ENCODE data around the gene ARHGAP24.
"Not testable (repeated sequence)": the region's sequence is repeated elsewhere in the genome, so short reads cannot be mapped to it uniquely, and the experiment has no call there.

ARHGAP24 gene

DNA sequence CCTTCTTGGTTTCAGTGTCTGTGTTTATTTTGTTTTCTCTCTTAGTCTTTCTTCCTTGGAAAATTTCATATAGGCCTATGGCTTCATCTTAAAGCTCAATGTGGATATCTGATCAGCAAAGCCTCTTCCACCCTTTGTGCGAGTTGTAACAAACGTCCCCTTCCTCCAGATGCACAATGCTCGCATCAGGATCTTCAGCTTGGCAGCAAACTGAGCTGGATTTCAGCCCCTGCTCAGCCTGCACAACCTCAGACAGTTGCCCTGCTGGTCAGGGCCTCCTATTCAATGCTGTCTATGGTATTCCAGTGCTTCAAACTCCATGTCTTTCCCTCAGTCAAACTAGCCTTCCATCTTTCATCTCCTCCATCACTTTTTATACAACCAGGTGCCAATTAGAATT, 309.4 kb downstream of the ARHGAP24 start:
- no peak for DNase-seq

DNA sequence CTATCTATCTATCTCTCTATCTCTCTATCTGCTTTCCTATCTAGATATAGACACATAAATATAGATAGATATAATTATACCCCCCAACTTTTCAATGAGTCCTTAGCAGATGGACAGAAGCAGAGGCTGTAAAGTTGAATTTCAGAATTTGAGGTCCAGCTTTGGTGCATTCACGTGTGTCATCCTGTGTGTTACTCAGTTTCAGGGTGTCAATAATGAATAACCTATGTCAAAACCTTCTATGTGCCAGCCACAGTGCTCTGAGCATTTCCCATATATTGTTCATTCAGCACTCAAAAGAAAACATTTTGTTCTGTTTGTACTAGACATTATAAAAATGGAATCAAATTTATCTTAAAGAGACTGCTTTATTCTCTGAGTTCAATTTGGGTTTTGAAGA, 310.0 kb downstream of the ARHGAP24 start:
- DNase-seq = no peak

DNA sequence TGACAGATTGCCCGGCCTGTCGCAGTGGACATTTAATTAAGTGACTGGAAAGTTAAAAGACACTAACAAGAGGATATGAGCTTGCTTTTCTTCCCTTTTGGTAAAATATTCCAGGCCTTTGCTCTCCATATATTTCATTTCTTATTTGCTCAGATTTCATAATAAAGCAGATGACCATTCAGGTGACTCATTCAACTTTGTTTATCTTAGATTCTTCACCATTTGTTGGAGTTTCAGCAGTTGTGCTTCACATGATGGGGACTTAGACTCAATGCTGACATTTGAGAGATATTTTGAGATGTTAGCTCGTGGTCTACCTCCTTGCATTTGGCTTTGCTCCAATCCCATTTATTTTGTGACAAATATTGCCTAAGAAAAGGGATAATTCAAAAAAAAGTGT, 312.2 kb downstream of the ARHGAP24 start:
- DNase-seq = peak; percentile 45

DNA sequence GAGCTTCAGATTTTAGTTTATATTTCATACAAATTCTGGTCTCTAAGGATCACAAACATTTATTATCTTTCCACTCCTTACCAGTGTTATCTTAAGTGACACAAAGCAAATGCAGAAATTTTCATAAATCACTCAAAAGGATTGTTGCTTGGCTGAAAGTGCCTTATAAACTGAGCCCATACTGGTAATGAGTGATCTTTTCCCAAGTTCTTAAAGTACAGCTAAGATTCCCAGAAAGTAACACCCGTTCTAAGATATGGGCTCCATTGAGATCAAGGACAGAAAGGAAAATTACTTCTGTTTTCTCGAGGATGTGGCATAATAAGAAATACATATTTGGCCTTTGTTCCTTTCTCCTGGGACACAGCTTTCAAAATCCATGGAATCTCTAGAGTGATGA, 313.7 kb downstream of the ARHGAP24 start:
- no peak for DNase-seq

DNA sequence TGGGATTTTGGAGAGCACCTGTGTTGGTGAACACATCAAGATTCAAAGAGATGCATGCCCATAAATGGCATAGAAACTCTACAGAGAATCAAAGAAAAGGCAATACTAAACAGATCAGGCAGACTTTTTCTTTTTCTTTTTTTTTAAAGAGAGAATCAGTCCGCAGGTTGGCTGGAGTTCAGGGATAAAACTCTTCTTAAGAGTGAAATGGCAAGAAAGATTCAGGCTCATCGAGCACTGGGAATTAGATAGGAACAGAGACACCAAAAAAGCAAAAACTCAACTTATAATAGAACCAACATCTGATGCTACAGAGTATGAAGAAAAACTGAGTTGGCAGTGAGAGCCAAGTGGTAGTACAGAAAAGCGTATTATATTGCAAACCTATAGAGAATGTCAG, 314.3 kb downstream of the ARHGAP24 start:
- no peak for DNase-seq

DNA sequence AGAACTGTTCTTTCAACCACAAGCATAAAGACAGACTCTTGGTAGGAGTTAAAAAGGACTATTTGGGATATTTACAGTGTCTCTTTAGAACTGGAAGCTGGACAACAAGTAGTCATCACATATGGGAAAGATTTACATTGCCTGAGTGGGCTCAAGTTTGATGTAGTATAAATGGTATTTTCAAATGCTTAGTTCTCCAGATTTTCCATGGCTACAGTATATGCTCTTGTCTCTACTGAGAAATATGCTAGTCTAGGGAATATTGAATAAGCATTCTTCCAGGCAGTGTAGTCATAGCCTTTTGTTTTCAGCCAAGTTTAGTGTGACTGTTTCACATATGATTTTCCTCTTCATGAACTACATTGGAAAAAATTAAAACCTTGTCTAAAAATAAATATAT, 315.6 kb downstream of the ARHGAP24 start:
- DNase-seq = no peak

DNA sequence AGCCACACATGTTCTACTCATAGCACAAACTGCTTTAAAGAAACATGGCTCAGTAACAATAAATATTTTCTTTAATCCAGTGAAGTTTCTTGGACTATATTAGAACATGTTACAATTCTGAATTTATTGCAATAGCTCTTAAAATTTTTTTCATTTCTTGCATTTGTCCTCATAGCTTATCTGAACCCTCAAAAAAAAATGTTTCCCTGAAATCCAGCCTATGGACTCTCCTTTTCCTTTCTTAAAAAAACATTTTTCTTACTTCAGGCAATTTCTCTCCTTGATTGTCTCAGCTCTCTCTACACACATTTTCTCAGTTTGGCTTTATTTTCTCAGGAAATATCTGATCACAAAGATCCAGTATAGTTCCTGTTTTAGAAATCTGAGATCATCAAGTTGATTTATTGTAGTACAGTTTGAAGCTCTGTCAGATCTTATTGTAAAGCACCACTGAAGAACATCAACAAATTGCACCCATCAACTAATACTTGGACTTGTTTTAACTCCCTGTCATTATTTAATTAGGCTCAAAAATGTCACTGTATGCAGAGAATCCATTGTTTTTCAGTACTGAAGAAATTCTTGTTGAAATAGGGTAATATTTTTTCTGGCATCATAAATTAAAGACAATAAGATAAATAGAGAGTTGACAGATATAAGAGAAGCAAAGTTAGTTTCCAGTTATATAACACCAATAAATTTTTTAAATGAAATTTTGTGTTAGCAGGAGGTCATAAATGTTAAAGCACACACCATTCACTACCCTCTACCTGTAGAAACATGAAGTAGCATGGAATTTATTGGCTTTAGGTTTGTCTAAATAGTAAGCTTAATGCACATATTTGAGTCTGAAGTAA, 317.7 kb downstream of the ARHGAP24 start:
- no peak for DNase-seq

DNA sequence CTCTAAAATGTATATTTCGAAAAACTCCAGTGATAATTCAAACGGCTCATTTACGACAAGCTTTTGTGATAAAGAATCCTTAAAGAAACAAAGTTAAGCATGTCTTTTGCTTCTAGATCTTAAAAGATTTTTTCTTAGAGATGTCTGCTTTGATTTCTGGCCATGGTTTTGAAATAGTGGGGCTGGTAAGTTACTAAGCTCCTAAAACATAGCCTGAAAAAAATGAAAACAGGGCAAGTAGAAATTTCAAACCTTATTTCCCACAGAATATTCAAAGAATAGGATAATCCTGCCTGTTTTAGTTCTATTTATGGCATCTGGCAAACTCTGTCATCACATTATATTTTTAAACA, 318.3 kb downstream of the ARHGAP24 start:
- DNase-seq = no peak

DNA sequence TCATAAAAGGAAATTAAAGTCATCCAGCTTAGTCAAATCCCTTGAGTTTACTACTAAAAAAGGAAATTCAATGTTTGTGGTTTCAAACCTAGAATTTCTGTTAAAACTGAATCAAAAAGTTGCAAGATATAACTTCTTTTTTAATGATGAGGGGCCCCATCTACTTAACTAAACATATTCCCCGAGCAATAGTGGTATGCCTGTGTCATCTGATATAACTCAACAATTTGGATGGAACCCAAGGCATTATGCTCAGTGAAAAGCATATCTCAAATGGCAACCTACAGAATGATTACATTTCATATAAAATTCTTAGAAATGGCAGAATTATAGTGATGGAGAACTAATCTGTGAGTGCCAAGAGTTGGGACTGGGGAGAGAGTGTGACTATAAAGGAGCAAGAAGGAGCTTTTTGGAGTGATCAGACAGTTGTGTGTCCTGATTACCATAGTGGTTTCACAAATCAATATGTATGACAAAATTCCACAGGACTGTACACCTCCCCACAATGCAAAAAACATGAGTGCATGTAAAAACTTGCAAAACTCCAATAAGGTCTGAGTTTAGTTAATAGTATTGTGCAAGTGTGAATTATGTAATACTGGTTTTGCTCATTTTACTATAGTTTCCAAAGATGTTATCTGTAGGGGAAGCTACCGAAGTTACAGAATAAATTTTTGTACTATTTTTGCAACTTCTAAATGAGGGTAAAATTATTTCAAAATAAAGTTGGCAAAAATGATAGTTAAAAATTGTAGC, 323.2 kb downstream of the ARHGAP24 start:
- DNase-seq = peak; percentile 65

DNA sequence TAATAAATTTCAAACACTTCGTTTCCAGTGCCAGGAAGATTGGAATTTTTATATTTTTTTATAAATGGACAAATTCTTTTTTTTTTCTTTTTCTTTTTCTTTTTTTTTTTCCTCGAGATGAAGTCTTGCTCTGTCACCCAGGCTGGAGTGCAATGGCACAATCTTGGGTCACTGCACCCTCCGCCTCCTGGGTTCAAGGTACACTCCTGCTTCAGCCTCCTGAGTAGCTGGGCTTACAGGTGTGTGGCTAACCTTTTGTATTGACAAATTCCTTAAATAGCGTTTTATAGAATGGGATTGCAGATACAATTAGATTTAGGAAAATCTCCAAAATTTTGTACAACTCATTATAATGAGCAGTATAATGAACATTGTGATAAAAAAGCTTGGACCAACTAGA, 328.9 kb downstream of the ARHGAP24 start:
- DNase-seq = no peak

DNA sequence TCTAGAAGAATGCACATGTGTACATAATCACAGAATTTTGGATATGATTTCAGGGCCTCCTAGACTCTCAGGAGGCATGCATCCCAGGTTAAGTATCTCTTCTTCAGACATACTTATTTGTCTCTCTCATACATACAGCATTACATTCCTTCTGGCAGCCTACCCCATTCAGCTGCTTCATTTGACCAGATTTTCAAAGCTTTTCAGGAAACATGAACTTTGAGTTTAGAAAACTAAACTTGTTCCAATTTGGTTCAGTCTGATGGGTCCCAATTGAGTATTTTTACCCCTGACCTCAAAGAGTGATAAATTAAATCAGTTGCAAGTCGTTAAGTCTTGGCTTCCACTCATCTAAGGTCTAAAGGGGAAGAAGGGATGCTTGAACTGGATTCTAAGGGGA, 330.9 kb downstream of the ARHGAP24 start:
- no peak for DNase-seq

DNA sequence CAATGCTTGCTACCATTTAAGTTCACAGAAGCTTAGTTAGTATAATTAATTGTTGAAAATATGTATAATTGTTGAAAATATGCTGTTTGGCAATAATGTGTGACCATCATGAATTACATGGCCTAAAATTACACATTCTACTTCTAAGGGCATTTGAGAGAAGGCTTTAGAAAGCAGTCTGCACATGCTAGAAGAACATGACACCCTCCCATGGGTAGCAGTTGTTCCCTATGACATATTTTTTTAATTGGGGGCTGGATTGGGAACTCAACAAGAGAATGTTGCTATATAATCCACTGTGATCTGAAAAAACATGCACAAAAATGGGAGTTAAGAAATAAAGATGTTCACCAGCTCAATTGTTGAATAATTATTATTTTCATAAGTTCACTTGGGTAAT, 331.4 kb downstream of the ARHGAP24 start:
- no peak for DNase-seq

DNA sequence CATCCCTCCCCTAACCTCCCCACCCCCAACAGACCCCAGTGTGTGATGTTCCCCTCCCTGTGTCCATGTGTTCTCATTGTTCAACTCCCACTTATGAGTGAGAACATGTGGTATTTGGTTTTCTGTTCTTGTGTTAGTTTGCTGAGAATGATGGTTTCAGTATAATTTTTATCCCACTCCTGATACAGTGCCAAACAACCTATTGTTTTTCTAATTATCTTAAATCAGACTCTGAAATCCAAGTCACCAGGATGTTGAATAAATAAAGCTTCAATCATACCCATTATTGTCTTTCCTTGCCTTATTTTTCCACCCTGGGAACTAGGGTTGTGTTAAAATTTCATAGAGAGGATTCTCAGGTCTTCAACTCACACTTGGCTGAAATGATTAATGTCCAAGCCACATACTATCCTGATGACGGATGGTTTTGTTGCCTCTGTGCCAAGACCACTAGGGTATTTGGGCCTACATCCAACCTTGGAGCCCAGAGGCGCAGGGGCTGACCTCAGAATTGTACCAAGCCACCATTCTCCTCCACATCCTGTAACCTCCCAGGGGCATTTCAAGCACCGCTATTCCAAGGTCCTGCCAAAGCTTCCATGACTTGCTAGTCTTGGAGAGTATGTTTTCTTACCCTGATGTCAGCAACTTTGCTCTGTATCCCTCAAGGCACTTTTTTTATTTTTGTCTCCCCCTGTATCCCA, 332.4 kb downstream of the ARHGAP24 start:
- DNase-seq = no peak

DNA sequence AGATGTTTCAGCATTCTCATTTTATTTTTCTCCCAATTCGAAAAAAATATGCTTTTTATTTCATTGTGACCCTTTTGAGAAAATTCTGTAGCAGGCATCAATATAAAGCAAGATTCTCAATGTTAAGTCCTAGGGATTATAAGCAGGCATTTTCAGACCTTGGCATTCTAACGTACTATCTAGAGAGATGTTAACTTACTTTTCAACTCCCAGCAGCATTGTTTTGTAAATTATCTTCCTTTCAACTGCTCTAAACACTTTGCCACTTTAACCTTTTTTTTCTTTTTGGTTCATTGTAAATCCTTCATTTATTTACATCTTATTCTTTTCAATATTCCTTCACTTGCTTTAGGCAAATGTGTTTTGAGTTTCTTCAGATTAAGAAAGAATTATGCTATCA, 333.2 kb downstream of the ARHGAP24 start:
- no peak for DNase-seq

DNA sequence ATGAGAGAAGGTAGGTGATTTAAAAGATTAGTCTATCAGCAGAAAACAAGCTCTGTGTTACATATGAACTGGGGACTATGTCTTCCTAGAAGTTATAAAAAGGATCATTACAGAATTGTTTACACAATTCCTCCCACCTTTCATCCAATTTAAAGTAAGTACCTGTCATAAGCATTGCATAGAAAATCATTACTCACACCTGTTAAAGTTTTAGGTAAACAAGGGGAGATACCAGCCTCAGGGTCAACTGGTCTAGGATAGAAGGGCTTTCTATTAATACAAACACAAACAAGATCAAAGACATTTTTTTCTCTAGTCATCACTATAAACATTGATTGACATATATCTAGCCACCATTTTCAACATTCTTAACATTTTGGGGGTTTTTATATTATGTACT, 333.9 kb downstream of the ARHGAP24 start:
- no peak for DNase-seq

DNA sequence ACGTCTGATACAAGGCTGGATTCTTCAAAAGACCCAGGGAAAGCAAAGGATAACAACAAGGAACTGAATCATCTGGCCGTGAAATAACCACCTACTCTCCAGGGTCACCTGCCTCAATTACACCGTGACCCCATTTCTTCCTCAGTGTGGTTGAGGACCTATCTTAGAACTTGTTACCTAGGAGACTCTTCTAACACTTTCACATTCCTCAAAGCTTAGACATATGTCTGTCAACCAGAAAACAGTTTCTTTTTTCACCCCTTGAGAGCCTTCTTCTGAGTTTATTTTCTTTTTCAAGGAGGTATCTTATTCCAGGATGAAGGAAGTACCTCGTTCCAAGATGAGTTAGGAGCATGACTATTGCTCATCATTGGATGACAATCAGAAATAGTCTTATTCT, 337.8 kb downstream of the ARHGAP24 start:
- DNase-seq = no peak

DNA sequence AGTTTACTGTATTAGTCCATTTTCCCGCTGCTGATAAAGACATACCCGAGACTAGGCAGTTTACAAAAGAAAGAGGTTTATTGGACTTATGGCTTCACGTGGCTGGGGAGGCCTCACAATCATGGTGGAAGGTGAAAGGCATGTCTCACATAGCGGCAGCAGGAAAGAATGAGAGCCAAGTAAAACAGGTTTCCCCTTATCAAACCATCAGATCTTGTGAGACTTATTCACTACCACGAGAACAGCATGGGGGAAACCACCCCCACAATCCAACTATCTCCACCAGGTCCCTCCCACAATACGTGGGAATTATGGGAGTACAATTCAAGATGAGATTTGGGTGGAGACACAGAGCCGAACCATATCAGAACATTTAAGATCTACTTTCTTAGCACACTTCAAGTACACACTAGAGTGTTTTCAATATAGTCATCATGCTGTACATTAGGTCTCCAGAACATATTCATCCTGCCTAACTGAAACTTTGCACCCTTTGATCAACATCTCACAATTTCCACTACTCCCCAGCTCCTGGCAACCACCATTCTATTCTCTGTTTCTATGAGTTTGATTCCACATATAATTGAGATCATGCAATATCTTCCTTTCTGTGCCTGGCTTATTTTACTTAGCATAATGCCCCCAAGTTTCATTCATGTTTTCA, 341.0 kb downstream of the ARHGAP24 start:
- no peak for DNase-seq

DNA sequence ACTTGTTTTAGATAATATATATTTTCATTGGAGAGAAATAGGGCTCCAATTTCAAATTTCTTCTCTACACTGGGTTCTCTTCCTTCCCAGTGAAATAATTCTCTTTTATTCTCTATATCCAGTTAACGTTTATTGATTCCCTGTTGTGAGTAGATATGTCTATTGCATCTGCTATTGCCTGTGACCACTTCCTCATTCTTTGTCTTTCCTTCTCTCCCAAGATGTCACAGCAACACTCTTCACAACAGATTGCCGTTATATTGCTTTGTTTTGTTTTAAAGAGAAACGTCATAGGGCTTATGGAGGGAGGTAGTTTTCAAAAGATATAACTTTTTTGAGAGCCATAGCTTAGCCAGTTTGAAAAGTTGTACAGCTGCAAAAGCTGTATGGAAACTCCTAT, 343.8 kb downstream of the ARHGAP24 start:
- no peak for DNase-seq

DNA sequence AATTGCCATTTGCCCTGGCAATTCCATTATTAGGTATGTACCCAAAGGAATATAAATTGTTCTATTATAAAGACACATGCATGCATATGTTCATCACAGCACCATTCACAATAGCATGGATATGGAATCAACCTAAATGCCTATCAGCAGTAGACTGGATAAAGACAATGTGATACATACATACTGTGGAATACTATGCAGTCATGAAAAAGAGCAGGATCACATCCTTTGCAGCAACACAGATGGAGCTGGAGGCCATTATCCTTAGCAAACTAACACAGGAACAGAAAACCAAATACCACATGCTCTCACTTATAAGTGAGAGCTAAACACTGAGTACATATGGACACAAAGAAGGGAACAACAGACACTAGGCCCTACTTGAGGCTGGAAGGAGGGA, 345.2 kb downstream of the ARHGAP24 start:
- not testable (repeated sequence) for DNase-seq

DNA sequence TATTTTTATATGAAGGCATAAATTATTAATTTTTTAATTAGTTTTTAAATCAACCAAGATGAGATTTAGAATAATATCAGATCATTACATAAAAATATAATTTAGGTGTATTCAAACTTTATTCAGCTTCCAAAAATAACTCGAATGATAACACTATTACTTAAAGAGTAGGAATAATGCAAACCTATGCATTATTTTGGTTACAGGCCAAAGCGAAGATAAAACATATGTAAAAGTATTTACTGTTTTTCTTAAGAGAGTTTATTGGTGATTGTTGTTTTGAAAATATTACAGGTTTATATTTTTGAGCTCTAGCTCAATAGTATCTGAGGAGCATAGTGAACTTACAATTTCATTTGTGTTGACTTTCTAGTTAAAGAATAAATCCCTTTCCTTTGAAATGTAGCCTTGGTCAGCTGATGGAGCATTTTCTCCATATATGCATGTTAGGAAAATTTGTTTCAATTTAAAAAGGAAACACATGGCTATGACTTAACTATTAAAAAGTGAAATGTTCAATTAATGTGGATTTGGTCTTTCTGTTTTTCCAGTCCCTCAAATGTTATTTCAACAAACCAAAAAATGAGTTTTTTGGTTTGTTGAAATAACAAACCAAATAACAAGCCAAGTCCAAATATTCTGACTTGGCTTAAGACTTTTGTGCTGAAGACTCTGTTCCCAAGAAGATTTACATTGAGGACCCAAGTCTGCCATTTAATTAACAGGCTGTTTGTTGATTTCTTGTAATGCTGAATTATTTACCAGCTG, 346.9 kb downstream of the ARHGAP24 start:
- no peak for DNase-seq

DNA sequence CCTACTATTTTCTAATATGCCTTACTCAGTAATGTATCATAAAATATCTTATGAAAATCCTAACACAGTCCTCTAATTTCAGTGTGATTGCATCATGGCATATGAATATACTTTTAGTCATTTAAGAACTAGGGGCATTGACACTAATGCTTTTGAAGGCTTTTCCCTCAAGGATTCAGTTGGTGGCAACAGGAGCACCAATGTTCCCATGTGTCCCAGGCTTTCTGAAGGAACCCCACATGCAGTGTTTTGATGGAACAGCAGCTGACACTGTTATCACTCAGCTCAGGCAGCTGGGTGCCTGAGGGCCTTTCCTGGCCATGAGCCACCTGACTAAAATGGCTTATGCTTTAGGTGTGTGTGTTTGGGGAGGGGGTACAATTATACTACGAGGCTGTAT, 348.3 kb downstream of the ARHGAP24 start:
- DNase-seq = no peak

DNA sequence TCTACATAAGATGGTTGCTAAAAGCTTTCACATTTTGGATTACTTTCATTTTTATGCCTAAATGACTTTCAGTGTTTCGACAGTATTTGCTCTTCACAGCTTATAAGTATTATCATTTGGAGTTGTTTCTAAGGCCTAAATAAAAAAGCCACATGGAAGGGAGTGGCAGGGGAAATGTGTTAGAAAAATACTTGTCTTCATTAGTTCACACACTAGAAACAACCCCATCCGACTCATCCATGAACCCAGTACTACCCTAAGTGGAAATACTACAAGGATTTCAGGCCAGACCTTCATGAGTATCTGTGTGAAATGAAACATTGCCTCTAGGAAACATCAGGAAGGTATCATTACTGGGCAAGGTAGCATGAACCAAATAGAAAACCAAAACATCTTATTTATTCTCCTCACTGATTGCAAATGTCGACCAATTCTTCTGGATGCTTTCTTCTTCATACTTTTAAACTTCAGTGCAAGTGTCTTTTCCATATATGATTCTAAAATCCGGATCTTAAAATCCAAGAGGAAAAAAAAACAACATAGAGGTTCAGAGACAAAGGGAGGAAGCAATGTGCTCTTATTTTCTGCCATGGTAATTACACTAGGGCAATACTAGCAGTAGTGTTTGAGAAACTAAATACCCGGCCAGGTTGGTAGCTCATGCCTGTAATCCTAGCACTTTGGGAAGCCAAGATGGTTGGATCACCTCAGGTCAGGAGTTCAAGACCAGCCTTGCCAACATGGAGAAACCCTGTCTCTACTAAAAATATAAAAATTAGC, 349.4 kb downstream of the ARHGAP24 start:
- no peak for DNase-seq

Measured in suppressor macrophage treated with lipopolysaccharide for 4 hours (primary cell).